Measurements from ENCODE around the gene TMEM45A.

The TMEM45A gene

DNA sequence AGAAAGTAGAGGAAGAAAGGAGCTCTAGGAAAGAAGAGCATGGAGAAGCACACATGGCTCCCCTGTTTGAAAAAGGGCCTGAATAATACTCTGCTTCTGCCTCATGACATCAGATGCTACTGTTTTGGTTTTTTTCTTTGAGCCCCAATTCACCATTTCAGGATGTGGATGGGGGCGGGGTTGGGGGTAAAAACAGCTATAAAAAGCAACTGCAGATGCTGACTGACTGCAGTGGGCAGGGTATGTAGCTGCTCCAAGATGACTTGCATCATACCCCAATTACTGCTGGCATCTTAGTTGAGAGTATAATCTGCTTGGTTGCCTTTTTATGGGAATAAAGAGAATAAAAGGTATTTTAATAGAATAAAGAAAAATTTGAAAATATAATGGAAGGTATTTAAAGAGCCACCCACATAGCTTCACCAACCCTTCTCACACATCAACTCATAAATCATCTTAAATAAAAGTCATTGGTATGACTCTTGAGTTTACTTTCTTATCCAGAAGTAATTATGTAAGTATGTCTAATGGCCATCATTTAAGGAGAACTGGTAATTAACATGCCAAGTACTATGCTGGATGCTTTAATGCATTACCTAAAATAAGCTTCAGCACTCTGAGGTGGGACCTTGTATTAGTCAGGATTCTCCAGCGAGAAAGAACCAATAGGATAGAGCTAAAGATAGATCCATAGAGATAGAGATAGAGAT is 36.4 kb upstream of the TMEM45A start:
- Histone ChIP-seq H3K4me3 (replicated peaks; ENCODE audit: low read depth, low read length) (no peak overlapping the region), H3K36me3 (ENCODE audit: control insufficient read depth, insufficient read depth, low read length) (no peaks in the 10 kb centered on the region), H3K27me3 (replicated peaks; ENCODE audit: control insufficient read depth, insufficient read depth, low read length) (no peaks in the 10 kb centered on the region)
- TF ChIP-seq, protein P1, sequence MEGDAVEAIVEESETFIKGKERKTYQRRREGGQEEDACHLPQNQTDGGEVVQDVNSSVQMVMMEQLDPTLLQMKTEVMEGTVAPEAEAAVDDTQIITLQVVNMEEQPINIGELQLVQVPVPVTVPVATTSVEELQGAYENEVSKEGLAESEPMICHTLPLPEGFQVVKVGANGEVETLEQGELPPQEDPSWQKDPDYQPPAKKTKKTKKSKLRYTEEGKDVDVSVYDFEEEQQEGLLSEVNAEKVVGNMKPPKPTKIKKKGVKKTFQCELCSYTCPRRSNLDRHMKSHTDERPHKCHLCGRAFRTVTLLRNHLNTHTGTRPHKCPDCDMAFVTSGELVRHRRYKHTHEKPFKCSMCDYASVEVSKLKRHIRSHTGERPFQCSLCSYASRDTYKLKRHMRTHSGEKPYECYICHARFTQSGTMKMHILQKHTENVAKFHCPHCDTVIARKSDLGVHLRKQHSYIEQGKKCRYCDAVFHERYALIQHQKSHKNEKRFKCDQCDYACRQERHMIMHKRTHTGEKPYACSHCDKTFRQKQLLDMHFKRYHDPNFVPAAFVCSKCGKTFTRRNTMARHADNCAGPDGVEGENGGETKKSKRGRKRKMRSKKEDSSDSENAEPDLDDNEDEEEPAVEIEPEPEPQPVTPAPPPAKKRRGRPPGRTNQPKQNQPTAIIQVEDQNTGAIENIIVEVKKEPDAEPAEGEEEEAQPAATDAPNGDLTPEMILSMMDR (IDR thresholded peaks at IDR 0.05; ENCODE audit: insufficient read depth, low read length, poor library complexity, severe bottlenecking), result no peak
- DNase-seq (ENCODE audit: extremely low read depth, insufficient read length), result no peak

DNA sequence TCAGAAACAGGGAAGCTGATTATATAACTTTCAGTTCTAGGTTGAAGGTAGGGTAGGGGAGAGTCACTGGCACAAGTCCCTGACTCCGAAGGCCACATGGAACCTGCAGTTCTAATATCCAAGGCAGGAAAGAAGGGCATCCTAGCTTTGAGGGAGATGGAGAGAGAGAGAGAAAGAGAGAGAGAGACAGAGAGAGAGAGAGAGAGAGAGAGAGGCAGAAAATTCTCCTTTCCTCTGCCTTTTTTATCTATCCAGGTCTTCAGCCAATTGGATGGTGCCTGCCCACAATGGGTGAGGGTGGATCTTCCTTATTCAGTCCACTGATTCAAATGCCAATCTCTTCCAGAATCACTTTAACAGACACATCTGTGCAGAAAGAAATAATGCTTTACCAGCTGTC is 35.7 kb upstream of the TMEM45A start:
- no peak overlapping the region for H3K4me3 ChIP-seq (replicated peaks; ENCODE audit: low read depth, low read length)
- DNase-seq (ENCODE audit: extremely low read depth, insufficient read length), result no peak
- H3K36me3 ChIP-seq (ENCODE audit: control insufficient read depth, insufficient read depth, low read length), result no peaks in the 10 kb centered on the region
- H3K27me3 ChIP-seq (replicated peaks; ENCODE audit: control insufficient read depth, insufficient read depth, low read length), result no peaks in the 10 kb centered on the region
- TF ChIP-seq, protein P1 (IDR thresholded peaks at IDR 0.05; ENCODE audit: insufficient read depth, low read length, poor library complexity, severe bottlenecking), result no peak

GRCh38 chr3:100457811-100458210 is 34.6 kb upstream of the TMEM45A start:
- H3K4me3 ChIP-seq (replicated peaks; ENCODE audit: low read depth, low read length), result no peak overlapping the region
- no peak for DNase-seq (ENCODE audit: extremely low read depth, insufficient read length)
- no peaks in the 10 kb centered on the region for H3K27me3 ChIP-seq (replicated peaks; ENCODE audit: control insufficient read depth, insufficient read depth, low read length)
- TF ChIP-seq, protein P1 (IDR thresholded peaks at IDR 0.05; ENCODE audit: insufficient read depth, low read length, poor library complexity, severe bottlenecking), result no peak
- H3K36me3 ChIP-seq (ENCODE audit: control insufficient read depth, insufficient read depth, low read length), result no peaks in the 10 kb centered on the region

- Histone ChIP-seq H3K27me3 (replicated peaks; ENCODE audit: control insufficient read depth, insufficient read depth, low read length) (no peaks in the 10 kb centered on the region), H3K4me3 (replicated peaks; ENCODE audit: low read depth, low read length) (no peak overlapping the region), H3K36me3 (ENCODE audit: control insufficient read depth, insufficient read depth, low read length) (no peaks in the 10 kb centered on the region)
- TF ChIP-seq, protein P1 (IDR thresholded peaks at IDR 0.05; ENCODE audit: insufficient read depth, low read length, poor library complexity, severe bottlenecking), result no peak
- DNase-seq (ENCODE audit: extremely low read depth, insufficient read length), result no peak
Measured at GRCh38 chr3:100458814-100459213, 33.6 kb upstream of the TMEM45A start.

- TF ChIP-seq, protein P1 (IDR thresholded peaks at IDR 0.05; ENCODE audit: insufficient read depth, low read length, poor library complexity, severe bottlenecking), result peak; percentile 66
- no peak for DNase-seq (ENCODE audit: extremely low read depth, insufficient read length)
Measured at GRCh38 chr3:100463002-100463401, 29.4 kb upstream of the TMEM45A start.

More at GRCh38 chr3:100463002-100463401, 29.4 kb upstream of the TMEM45A start:
- Histone ChIP-seq H3K4me3 (replicated peaks; ENCODE audit: low read depth, low read length) (no peak overlapping the region), H3K36me3 (ENCODE audit: control insufficient read depth, insufficient read depth, low read length) (no peaks in the 10 kb centered on the region), H3K27me3 (replicated peaks; ENCODE audit: control insufficient read depth, insufficient read depth, low read length) (no peaks in the 10 kb centered on the region)

Measured in GM06990 (cell line).